EH (cell line): Measurements from ENCODE around the gene CLASP2.
"Not testable (repeated sequence)": the region's sequence is repeated elsewhere in the genome, so short reads cannot be mapped to it uniquely, and the experiment has no call there.

Experiments used
- DNase-seq: peaks from one replicate; pipeline ENCODE4 v3.0.0-alpha.2; 2015; ENCODE audit warnings: low read depth

The CLASP2 gene

GRCh38 chr3:33543601-33544000 lies 174.5 kb downstream of the CLASP2 start:
- DNase-seq = no peak

- peak; percentile 18 for DNase-seq
Observed at GRCh38 chr3:33541918-33542317, 176.1 kb downstream of the CLASP2 start.

DNA sequence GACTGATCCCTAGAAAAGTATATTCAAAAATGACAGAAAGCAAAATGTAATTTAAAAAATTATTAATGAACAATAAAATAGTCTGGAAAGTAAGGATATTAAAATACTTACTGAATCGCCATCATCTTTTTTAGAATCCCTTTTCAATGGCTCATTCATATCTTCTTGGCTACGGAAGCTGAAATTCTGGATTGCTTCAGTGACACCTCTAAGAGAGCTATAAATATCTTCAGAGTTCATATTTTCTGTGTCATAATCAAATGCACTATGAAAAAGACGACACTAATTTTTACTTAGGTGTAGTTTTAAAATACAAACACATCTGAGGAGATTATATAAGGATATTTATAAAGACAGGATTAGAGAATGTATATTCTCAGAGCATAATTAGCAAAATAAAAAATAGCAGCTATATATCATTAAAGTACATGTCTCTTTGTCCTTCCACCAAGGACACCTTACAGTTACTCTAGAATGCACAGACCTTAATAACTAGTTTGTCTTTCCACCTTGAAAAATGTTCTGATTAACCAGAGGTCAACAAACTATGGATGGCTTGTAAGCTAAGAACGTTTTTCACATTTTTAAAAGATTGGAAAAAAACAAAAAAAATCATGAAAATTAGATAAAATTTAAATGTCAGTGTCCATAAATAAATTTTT lies 179.2 kb downstream of the CLASP2 start:
- DNase-seq = no peak

- no peak for DNase-seq
Observed at GRCh38 chr3:33537133-33537532, 180.9 kb downstream of the CLASP2 start.

GRCh38 chr3:33526787-33527186 lies 191.3 kb downstream of the CLASP2 start:
- no peak for DNase-seq

DNA sequence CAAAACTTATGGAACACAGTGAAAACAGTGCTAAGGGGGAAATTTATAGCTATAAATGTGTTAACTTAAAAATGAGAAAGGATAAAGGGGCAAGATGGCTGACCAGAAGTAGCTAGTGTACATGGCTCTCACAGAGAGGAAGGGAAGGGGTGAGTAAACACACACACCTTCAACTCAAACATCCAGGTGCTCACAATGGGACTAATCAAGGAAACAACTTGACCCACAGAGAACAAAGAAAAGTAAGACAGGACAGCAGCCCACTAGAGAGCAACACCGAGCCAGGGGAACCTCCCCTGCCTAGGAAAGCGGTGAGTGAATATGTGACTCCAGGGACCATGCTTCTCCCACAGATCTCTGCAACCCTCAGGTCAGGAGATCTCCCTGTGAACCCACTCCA lies 192.8 kb downstream of the CLASP2 start:
- no peak for DNase-seq

GRCh38 chr3:33523093-33523667 lies 194.9 kb downstream of the CLASP2 start:
- no peak for DNase-seq

DNA sequence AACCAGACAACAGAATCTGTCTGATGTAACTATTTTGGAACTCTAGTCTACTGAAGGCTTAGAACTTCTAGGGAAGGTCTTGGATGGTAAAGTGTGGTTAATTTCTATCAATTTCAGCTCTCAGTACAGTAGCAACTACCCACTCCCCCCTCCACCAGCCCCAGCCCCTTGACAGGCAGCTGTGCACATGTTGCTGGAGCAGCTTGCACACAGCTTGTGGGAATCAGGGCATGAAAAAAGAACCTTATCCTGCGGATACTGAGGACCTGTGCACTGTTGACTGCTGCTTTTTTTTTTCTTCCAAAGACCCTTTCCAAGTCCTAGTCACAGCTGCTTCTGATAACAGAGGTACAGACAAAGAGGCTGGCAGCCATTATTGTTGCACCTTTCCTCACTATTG lies 196.3 kb downstream of the CLASP2 start:
- DNase-seq = no peak

DNA sequence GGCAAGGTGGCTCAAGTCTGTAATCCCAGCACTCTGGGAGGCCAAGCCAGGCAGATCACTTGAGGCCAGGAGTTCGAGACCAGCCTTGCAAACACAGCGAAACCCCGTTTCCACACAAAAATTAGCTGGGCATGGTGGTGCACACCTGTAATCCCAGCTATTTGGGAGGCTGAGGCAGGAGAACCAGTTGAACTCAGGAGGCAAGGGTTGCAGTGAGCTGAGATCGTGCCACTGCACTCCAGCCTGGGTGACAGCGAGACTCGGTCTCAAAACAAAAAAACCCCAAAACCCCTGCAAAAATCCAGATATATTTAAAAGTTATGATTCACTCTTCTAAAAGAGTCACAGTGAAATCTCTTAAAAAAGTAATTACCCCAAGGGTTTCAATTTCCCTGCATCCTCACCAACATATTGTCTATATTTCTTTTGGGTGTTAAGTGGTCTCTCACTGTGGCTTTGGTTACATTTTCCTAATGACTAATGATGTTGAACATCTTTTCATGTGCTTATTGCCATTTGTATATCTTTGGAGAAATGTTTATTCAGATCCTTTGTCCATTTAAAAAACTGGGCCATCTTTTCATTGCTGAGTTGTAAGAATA lies 204.7 kb downstream of the CLASP2 start:
- DNase-seq = no peak

- no peak for DNase-seq
Observed at GRCh38 chr3:33505027-33505426, 213.0 kb downstream of the CLASP2 start.

DNA sequence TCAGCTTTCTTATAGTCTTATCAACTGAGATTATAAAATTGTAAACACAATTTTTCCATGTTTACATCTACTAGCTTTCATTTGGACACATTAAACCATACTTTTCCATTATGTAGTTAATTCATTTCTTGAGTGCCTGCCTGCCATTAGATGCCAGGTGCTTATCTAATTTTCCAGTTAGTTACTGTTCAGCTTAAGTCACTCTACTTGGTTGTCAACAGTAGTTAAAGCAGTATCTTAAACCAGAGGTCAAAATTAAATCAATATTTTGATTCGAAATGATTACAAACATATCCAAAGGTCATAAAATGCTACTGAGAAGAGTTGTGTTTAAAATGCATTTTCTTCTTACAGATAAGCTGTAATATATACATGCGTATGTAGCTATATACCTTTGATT lies 221.6 kb downstream of the CLASP2 start:
- no peak for DNase-seq

DNA sequence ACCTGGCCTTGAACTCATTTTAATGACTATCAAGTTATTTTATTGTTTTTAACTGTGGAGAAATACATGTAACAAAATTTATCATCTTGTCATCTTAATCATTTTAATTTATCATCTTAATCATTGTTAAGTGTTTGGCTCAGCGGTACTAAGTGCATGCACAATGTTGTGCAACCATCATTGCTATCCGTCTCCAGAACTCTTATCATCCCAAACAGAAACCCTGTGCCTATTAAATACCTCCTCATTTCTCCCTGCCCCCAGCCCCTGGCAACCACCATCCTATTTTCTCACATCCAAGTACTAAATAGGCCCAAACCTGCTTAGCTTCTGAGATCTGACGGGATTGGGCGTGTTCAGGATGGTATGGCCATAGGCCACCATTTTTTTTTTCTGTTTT lies 226.3 kb downstream of the CLASP2 start:
- no peak for DNase-seq

DNA sequence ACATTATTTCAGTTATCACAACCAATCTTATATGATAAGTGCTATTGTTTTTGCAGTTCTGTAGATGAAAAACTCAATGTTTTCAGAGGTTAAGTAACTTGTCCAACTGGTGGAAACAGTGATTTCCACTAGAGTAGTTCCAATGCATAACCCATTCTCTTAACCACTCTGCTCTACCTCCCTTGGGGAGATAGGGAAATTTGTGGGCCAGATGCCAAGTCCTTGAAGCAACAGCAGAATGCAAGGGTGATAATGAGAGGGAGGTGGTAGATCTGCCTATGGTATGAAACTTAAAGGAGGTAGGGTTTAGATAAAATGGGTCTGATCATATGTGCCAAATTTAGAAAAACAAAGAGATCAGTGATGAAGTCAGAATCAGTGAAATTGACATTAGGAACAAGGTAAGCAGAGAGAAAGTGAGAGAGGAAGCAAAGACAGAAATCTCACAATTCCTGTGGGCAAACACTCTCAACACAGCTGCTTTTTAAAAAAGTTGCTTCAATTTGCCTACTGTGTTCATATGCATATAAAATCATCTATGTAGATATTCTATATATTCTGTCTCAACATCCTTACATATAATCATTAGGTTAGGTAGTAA lies 227.3 kb downstream of the CLASP2 start:
- DNase-seq = no peak

DNA sequence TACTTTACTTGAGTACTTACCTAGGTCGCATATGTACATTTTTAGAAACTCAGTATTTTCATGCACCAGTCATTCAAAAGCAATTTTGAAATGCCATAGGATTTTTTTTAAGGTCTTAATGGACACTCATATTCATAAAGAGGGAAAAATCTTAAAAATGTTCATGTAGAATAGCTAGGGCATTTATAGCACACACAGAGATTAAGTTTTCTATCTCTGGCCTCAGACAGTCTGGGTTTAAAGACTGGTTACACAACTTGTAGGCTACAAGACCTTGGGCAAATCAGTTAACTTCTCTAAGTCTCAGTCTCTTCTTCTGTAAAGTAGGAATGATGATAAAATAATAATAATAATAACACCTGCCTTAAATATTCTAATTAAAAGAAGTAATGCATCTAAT lies 229.4 kb downstream of the CLASP2 start:
- no peak for DNase-seq

DNA sequence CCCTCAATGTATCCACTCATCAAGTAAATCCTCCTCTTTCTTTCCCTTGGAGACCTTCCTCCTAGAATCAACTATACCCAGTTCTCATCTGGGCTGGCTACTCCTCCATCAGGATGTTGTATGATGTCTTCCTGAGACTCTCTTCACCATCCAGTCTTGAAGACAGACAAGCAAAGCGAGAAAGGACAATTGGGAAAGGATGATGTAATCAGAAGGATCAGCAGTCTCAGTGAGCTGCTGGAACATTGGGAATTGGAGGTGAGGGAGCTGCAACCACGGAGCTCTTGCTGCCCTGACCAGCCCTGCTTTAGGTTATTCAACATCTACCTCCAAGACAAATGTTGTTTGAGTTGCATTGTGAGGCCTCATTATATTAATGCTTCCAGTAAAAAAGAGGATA lies 229.8 kb downstream of the CLASP2 start:
- DNase-seq = no peak

- peak; percentile 47 for DNase-seq
Observed at GRCh38 chr3:33482111-33482521, 235.9 kb downstream of the CLASP2 start.

GRCh38 chr3:33474896-33475295 lies 243.2 kb downstream of the CLASP2 start:
- no peak for DNase-seq

- DNase-seq = no peak
Observed at GRCh38 chr3:33473813-33474212, 244.2 kb downstream of the CLASP2 start.

DNA sequence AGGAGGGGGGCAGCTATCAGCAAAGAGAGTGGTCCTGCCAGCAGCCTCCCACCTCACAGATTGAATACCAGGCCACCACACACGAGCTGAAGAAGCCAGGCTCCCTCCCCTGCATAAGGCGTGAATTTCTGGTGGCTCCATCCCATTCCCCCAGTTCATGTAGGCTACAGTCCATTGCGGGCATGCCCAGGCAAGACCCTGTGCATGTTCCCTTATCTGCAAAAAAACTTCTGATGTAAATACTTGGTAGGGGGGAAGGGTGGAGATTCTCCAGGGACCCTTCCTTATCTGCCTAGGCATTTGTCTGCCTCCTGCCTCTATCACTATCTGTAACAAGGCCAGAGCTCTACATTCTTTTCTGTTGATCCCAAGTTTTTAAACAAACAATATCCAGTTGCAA lies 250.3 kb downstream of the CLASP2 start:
- DNase-seq = peak; percentile 5

GRCh38 chr3:33461097-33461496 lies 257.0 kb downstream of the CLASP2 start:
- no peak for DNase-seq

- not testable (repeated sequence) for DNase-seq
Observed at GRCh38 chr3:33459577-33459976, 258.5 kb downstream of the CLASP2 start.

DNA sequence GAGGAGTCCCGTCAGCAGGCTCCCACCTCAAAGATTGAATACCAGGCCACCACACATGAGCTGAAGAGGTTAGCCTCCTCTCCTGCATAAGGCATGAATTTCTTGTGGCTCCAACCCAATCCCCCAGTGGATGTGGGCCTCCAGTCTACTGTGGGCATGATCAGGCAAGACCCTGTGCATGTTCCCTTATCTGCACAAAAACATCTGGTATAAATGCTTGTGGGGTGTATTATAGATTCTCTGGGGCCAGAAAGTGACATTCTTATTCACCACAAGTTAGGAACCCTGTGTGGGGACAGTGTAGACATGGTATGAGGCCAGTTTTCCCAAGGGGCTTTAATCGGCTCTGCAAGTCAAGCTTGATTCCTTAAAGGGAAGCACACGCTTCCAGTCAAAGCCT lies 259.6 kb downstream of the CLASP2 start:
- DNase-seq = no peak

DNA sequence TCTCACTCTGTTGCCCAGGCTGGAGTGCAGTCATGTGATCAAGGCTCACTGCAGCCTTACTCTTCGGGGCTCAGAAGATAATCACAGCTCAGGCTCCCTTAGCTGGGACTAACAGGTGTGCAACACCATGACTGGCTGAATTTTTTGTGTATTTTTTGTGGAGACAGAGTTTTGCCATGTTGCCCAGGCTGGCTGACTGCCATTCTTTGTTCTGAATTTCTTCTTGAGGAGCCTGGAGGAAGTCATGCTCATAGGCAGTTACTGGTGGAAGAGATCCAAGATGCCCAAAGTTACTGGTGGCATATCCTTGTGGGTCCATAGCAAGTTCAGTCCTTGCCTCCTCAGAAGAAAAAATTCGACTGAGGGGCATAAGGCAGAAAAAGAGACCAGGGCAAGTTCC lies 261.3 kb downstream of the CLASP2 start:
- no peak for DNase-seq
